ENCODE measurements around the gene FAAH. TPM values are rescaled to one million over a fixed set of nuclear protein-coding genes. Genes with fewer than 3 reads are reported as not detected.

Gene FAAH
- total RNA-seq (2012; rRNA removed) (under 0.01 TPM in 1 of 2 replicates, not detected in the other), polyA plus RNA-seq (2012; rRNA removed) (0.19 and 0.29 TPM in 2 replicates), Bru-seq, nascent RNA (percentile 27 among the genes with signal in this experiment), BruChase-seq, experiment 1, labeled RNA remaining after a 6-hour chase (percentile 38 among the genes with signal in this experiment), BruChase-seq, experiment 2, labeled RNA remaining after a 2-hour chase (percentile 40 among the genes with signal in this experiment)
- 0.12 and 0.27 TPM in 2 replicates for polyA plus RNA-seq (2012; cell fraction: cytosol; rRNA removed)
- 2.3 and 3.0 TPM in 2 replicates for polyA plus RNA-seq (2012; cell fraction: nucleus; rRNA removed; ENCODE audit: low replicate concordance)
- long read RNA-seq, result 0 reads

- CTCF ChIA-PET, result no interaction called here
- peak; percentile 72 for ATAC-seq (ENCODE audit: low read depth)
Observed at GRCh38 chr1:46394108-46394871, at the start of gene FAAH. Gene FAAH, plus strand, starts transcription at chr1:46394317. Its CDS starts 32 bp downstream, at chr1:46394349.

More at GRCh38 chr1:46394108-46394871, at the start of gene FAAH:
- Histone ChIP-seq H4K20me1 (ENCODE audit: insufficient read depth, low read length) (no peaks in the 10 kb centered on the region), H2AK5ac (ENCODE audit: low read depth, low read length) (no peak within 1 kb of the TSS), H3K4me1 (ENCODE audit: control insufficient read depth, insufficient read depth, low read length) (no peaks in the 10 kb centered on the region; the same call in 1 of the 2 replicates), H2BK15ac (ENCODE audit: low read depth, low read length) (no peak within 1 kb of the TSS), H2AK9ac (replicated peaks; ENCODE audit: low read depth, low read length, poor library complexity) (peak within 1 kb of the TSS; percentile 16), H4K5ac (ENCODE audit: low read depth, low read length) (no peak within 1 kb of the TSS), H4K8ac (ENCODE audit: low read depth in 2 of 2, low read length in 2 of 2) (no peak within 1 kb of the TSS), H3K14ac (replicated peaks; ENCODE audit: low read depth, low read length) (no peak within 1 kb of the TSS), H4K91ac (ENCODE audit: insufficient read depth, low read depth, low read length) (no peak within 1 kb of the TSS), H3K4me3 (ENCODE audit: insufficient read depth, low read depth, low read length) (peak within 1 kb of the TSS; percentile 17; the same call in 1 of the 2 replicates), H3K27me3 (ENCODE audit: control insufficient read depth, insufficient read depth, low read length) (peaks cover 46% of the 10 kb centered on the region), H3K9me3 (ENCODE audit: control insufficient read depth, insufficient read depth, low read length) (peaks cover 27% of the 10 kb centered on the region), H3K56ac (ENCODE audit: extremely low read depth, insufficient read depth, low read length) (no peak within 1 kb of the TSS; the same call in 1 of the 2 replicates), H2BK120ac (ENCODE audit: low read depth, low read length) (no peak within 1 kb of the TSS), H3K9ac (ENCODE audit: low read depth, low read length) (no peak within 1 kb of the TSS), H3K27ac (ENCODE audit: insufficient read depth, low read length) (no peak within 1 kb of the TSS), H2BK20ac (ENCODE audit: low read depth, low read length) (no peak within 1 kb of the TSS), H2BK5ac (ENCODE audit: low read depth, low read length, poor library complexity, severe bottlenecking) (no peak within 1 kb of the TSS), H3K36me3 (ENCODE audit: control insufficient read depth, insufficient read depth, low read length) (no peaks in the 10 kb centered on the region), H3K79me1 (ENCODE audit: low read depth in 1 of 2, low read length in 2 of 2) (no peaks in the 10 kb centered on the region), H2AFZ (replicated peaks; ENCODE audit: low read length, poor library complexity) (peak within 1 kb of the TSS; percentile 75), H3K4me2 (ENCODE audit: low read depth, low read length) (peak within 1 kb of the TSS; percentile 58; the same call in 1 of the 2 replicates), H3K18ac (ENCODE audit: low read depth, low read length) (no peak within 1 kb of the TSS), H3K4ac (ENCODE audit: low read depth, low read length) (no peak within 1 kb of the TSS), H3K23ac (ENCODE audit: low read depth, low read length) (no peak within 1 kb of the TSS), H3K9me1 (ENCODE audit: insufficient read depth, low read length) (no peaks in the 10 kb centered on the region)
- POLR2A ChIA-PET (ENCODE audit: unreplicated experiment), result no interaction called here
- 4% methylated on average over 56 of the region's 75 CpGs; no CpG with 5 or more reads in 1 of the 2 experiments for WGBS, 2 experiments (ENCODE audit: extremely low coverage in 2 of 2, insufficient read length in 1 of 2)
- in situ Hi-C loops (cut with MboI; ENCODE audit: low sequenced_read_pairs), result no loop called here
- dilution Hi-C loops (cut with HindIII; ENCODE audit: low sequenced_read_pairs, unreplicated experiment), result no loop called here
- DNase-seq, result no peak
- no peak for TF ChIP-seq SMC3 (IDR thresholded peaks at IDR 0.05; ENCODE audit: low read depth, low read length)
- TF ChIP-seq, protein P1, sequence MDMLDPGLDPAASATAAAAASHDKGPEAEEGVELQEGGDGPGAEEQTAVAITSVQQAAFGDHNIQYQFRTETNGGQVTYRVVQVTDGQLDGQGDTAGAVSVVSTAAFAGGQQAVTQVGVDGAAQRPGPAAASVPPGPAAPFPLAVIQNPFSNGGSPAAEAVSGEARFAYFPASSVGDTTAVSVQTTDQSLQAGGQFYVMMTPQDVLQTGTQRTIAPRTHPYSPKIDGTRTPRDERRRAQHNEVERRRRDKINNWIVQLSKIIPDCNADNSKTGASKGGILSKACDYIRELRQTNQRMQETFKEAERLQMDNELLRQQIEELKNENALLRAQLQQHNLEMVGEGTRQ (IDR thresholded peaks at IDR 0.05; ENCODE audit: low read depth, low read length), result no peak
- no peak for TF ChIP-seq NFE2L2 (IDR thresholded peaks at IDR 0.05; ENCODE audit: low read depth, low read length)
- no peak for TF ChIP-seq MXI1 (IDR thresholded peaks at IDR 0.05; ENCODE audit: borderline replicate concordance, low read depth, low read length)
- TF ChIP-seq CHD1 (IDR thresholded peaks at IDR 0.05; ENCODE audit: low read depth, low read length), result no peak
- TF ChIP-seq POLR2A (IDR thresholded peaks at IDR 0.05; ENCODE audit: low read depth, low read length), result no peak
- TF ChIP-seq CEBPB (IDR thresholded peaks at IDR 0.05; ENCODE audit: low read depth, low read length), result no peak
- no peak for TF ChIP-seq FOS (IDR thresholded peaks at IDR 0.05; ENCODE audit: low read depth, low read length)
- intact Hi-C loops (cut with micrococcal nuclease), result no loop called here
- no TSS peak for BruUV-seq (replicated peaks)
